ENCODE data around the gene USP48.
A peak's percentile ranks its signal among the peaks of the same experiment; 100 is the strongest.
"Not testable (repeated sequence)": the region's sequence is repeated elsewhere in the genome, so short reads cannot be mapped to it uniquely, and the experiment has no call there.

USP48 gene

DNA sequence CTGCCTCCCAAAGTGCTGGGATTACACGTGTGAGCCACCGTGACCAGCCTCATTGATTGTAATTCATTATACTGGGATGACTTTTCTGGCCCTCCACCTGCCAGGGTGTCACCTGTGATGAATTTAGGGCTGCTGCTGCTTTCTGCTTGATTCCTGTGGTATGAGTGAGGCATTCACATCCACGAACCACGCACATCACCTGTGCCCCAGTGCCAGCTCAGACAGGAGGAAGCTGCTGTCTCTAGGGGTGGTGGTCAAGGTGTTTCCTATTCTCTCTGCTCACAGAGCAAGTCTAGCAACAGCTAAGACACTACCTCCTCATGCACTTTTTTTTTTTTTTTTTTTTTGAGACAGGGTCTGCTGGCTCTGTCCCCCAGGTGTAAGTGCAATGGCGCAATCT, 16.8 kb upstream of the USP48 start:
- TF ChIP-seq, protein P1, sequence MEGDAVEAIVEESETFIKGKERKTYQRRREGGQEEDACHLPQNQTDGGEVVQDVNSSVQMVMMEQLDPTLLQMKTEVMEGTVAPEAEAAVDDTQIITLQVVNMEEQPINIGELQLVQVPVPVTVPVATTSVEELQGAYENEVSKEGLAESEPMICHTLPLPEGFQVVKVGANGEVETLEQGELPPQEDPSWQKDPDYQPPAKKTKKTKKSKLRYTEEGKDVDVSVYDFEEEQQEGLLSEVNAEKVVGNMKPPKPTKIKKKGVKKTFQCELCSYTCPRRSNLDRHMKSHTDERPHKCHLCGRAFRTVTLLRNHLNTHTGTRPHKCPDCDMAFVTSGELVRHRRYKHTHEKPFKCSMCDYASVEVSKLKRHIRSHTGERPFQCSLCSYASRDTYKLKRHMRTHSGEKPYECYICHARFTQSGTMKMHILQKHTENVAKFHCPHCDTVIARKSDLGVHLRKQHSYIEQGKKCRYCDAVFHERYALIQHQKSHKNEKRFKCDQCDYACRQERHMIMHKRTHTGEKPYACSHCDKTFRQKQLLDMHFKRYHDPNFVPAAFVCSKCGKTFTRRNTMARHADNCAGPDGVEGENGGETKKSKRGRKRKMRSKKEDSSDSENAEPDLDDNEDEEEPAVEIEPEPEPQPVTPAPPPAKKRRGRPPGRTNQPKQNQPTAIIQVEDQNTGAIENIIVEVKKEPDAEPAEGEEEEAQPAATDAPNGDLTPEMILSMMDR (IDR thresholded peaks at IDR 0.05; ENCODE audit: control insufficient read depth, extremely low read depth, insufficient read depth) = no peak
- H3K4me3 ChIP-seq (ENCODE audit: low read depth, low read length) = no peak overlapping the region
- no peak for DNase-seq (ENCODE audit: low read depth)

DNA sequence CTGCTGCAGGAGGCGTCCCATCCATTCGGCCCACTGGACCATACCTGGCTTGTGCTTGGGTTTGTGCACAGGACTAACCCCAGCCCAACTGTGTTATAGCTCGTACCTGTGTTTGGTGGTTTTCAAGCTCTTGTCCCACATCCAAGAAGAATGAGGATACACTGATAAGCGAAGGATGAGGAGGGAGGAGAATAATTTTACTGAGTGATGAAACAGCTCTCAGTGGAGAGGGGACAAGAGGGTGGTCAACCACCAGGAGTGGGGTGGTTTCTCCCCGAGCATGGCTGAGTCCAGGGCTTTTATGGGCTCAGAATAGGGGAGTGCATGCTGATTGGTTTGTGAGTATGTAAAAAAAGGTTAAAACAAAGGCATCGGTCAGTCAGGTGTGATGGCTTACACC, 12.1 kb upstream of the USP48 start:
- TF ChIP-seq, protein P1 (IDR thresholded peaks at IDR 0.05; ENCODE audit: control insufficient read depth, extremely low read depth, insufficient read depth) = no peak
- no peak overlapping the region for H3K4me3 ChIP-seq (ENCODE audit: low read depth, low read length)
- no peak for DNase-seq (ENCODE audit: low read depth)

DNA sequence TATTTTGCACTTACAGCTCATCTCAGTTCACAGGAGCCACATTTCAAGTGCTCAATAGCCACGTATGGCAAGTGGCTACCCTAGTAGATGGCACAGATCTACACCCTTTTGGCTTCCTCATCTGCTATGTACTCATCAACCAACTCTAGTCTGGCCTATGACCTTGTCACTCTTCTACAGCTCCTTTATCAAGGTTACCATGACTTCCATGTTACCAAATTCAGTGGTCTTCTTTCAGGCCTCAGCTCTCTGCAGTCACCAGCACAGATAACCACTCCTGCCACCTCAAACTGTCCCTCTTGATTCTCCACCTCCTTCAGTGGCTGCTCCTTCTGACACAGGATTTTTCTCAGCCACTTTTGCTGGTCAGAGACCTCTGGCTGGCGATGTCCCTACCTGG, 11.7 kb upstream of the USP48 start:
- H3K4me3 ChIP-seq (ENCODE audit: low read depth, low read length) = no peak overlapping the region
- TF ChIP-seq, protein P1 (IDR thresholded peaks at IDR 0.05; ENCODE audit: control insufficient read depth, extremely low read depth, insufficient read depth) = no peak
- no peak for DNase-seq (ENCODE audit: low read depth)

DNA sequence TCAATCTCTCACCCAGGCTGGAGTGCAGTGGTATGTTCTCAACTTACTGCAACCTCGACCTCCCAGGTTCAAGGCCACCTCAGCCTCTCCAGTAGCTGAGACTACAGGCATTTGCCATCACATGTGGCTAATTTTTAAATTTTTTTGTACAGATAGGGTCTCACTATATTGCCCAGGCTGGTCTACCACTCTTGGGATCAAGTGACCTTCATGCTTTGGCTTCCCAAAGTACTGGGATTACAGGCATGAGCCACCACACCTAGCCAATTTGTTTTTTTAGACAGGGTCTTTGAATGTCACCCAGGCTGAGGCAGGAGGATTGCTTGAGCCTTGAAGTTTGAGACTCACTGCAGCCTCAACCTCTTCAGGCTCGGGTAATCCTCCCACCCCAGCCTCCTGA, 10.2 kb upstream of the USP48 start:
- TF ChIP-seq, protein P1 (IDR thresholded peaks at IDR 0.05; ENCODE audit: control insufficient read depth, extremely low read depth, insufficient read depth) = no peak
- no peak overlapping the region for H3K4me3 ChIP-seq (ENCODE audit: low read depth, low read length)
- DNase-seq (ENCODE audit: low read depth) = no peak

DNA sequence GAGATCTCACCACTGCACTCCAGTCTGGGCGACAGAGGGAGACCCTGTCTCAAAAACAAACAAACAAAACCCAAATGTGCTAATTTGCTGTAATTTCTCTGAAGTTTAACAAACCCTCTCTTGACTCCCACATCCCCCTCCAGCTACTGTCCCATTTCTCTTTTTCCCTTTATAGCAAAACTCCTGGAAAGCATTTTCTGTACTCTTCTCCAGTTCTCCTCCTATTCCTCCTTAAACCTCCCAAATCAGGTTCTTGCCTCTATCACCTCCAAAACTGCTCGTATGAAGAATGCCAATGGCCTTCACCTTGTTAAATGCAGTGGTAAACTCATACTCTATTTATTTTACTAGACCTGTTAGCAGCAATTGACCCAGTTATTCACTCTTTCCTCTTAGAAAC, 3.7 kb upstream of the USP48 start:
- no peak overlapping the region for H3K4me3 ChIP-seq (ENCODE audit: low read depth, low read length)
- no peak for DNase-seq (ENCODE audit: low read depth)
- TF ChIP-seq, protein P1 (IDR thresholded peaks at IDR 0.05; ENCODE audit: control insufficient read depth, extremely low read depth, insufficient read depth) = no peak

DNA sequence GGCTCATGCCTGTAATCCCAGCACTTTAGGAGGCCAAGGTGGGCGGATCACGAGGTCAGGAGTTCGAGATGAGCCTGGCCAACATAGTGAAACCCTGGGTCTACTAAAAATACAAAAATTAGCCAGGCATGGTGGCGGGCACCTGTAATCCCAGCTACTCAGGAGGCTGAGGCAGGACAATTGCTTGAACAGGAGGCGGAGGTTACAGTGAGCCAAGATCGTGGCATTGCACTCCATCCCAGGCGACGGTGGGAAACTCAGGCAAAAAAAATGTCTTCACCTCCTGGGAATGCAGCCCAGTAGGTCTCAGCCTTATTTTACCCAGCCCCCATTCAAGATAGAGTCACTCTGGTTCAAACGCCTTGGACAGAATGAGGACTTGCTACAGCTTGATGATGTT, 2.8 kb upstream of the USP48 start:
- not testable (repeated sequence) for H3K4me3 ChIP-seq (ENCODE audit: low read depth, low read length); DNase-seq (ENCODE audit: low read depth)

DNA sequence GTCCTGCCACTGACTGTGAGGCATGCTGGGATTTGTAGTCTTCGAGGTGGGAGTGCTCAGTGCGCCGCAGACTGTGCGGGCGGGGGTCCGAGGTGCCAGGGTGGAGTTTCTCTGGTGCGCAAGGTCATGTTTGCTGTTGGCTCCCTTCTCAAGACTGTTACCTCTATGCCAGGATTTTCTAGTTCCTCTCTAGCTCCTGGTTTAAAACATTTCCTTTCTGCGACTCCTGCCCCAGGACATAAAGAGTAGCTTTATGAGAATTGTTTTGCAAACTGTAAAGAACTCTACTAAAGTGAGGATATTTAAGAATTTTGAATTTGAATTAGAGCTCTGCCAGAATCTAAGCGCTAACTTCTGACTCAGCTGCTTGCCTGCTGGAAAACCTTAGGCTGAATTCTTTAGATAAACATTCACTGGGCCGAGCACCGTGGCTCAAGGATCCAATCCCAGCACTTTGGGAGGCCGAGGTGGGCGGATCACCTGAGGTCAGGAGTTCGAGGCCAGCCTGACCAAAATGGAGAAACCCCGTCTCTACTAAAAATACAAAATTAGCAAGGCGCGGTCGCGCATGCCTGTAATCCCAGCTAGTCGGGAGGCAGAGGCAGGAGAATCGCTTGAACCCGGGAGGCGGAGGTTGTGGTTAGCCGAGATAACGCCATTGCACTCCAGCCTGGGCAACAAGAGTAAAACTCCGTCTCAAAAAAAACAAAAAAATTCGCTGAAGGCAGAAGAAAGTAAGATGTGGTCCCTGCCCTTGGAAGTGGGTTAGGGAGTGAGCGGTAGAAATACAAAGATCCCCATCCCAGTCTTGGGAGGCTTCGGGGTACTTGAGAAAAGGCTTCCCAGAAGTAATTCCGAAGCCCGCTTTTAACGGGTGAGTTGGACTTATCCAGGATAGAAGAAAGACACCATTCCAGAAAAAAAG, 992 bp upstream of the USP48 start:
- H3K4me3 ChIP-seq (ENCODE audit: low read depth, low read length) = peak overlapping the region; percentile 63
- TF ChIP-seq, protein P1 (IDR thresholded peaks at IDR 0.05; ENCODE audit: control insufficient read depth, extremely low read depth, insufficient read depth) = no peak
- peak; percentile 81 for DNase-seq (ENCODE audit: low read depth)
